Caco-2 (cell line): ENCODE data around the gene FUT7. TPM values are rescaled to one million over a fixed set of nuclear protein-coding genes. Genes with fewer than 3 reads are reported as not detected.

Experiments used
- BruUV-seq: library from RNA; stranded (reverse); fragments of 400-500 nt; replicated peaks from 2 replicates; lab custom pipeline; 2021; lab: Mats Ljungman, UMichigan
- CTCF ChIA-PET: fragments of 300-600 bp; sonication (Branson Sonifier 250); formaldehyde crosslinking; loops from one replicate; lab custom pipeline; 2022; ENCODE audit warnings: antibody characterized with exemption; lab: Charles Lee
- POLR2A ChIA-PET: fragments of 300-600 bp; sonication (Branson Sonifier 250); formaldehyde crosslinking; loops from one replicate; lab custom pipeline; 2022; ENCODE audit warnings: antibody characterized with exemption; lab: Charles Lee
- DNase-seq, 2 experiments: peaks; one replicate each; pipeline versions ENCODE4 v3.0.0 to v3.0.0-alpha.2; 2020 to 2022
- H3K27me3 ChIP-seq: replicated peaks from 2 replicates; pipeline ENCODE4 v1.6.0; 2011; ENCODE audit warnings: low read length; ENCODE audit not compliant: control insufficient read depth, insufficient read depth
- H3K36me3 ChIP-seq: 2 replicates; pipeline ENCODE4 v1.5.1; 2011; ENCODE audit warnings: low read length; ENCODE audit not compliant: control insufficient read depth, insufficient read depth
- H3K4me1 ChIP-seq: fragments of 250-450 bp; sonication (Bioruptor Pico); 2 replicates; pipeline ENCODE4 v1.5.1; 2020; ENCODE audit warnings: mild to moderate bottlenecking
- H3K4me3 ChIP-seq: 2 replicates; pipeline ENCODE4 v1.5.1; 2011; ENCODE audit warnings: low read depth, mild to moderate bottlenecking, control low read depth, low read length
- H3K9me3 ChIP-seq: fragments of 250-450 bp; sonication (Bioruptor Pico); 2 replicates; pipeline ENCODE4 v1.5.1; 2020; ENCODE audit warnings: mild to moderate bottlenecking, moderate library complexity
- H3K27ac Mint-ChIP-seq: one replicate; pipeline ENCODE4 v1.8.0; 2022; ENCODE audit warnings: mixed read lengths; ENCODE audit not compliant: unreplicated experiment
- H3K27me3 Mint-ChIP-seq: one replicate; pipeline ENCODE4 v1.8.0; 2022; ENCODE audit warnings: mixed read lengths; ENCODE audit not compliant: insufficient read depth, unreplicated experiment
- H3K36me3 Mint-ChIP-seq: one replicate; pipeline ENCODE4 v1.8.0; 2022; ENCODE audit warnings: mild to moderate bottlenecking, mixed read lengths; ENCODE audit not compliant: insufficient read depth, unreplicated experiment
- H3K4me1 Mint-ChIP-seq: one replicate; pipeline ENCODE4 v1.8.0; 2022; ENCODE audit warnings: low read depth, mixed read lengths; ENCODE audit not compliant: unreplicated experiment
- H3K4me3 Mint-ChIP-seq: one replicate; pipeline ENCODE4 v1.8.0; 2022; ENCODE audit warnings: mild to moderate bottlenecking, moderate library complexity, mixed read lengths; ENCODE audit not compliant: unreplicated experiment
- H3K9me3 Mint-ChIP-seq: one replicate; pipeline ENCODE4 v1.8.0; 2022; ENCODE audit warnings: mixed read lengths; ENCODE audit not compliant: unreplicated experiment
- CTCF ChIP-seq, 2 experiments: fragments of 200-600 bp in 1 of 2; IDR thresholded peaks; 1 replicate in 1 of 2; 2 replicates in 1 of 2; pipeline versions ENCODE4 v1.5.1 to v1.8.0; 2011 to 2022; ENCODE audit warnings: antibody characterized with exemption in 1 of 2, control low read depth in 1 of 2, inconsistent platforms in 1 of 2, low read depth in 1 of 2, low read length in 1 of 2, mild to moderate bottlenecking in 1 of 2, moderate library complexity in 1 of 2; ENCODE audit not compliant: insufficient read depth in 1 of 2, severe bottlenecking in 1 of 2, unreplicated experiment in 1 of 2
- intact Hi-C: fragments of 100-400 bp; cut with micrococcal nuclease; formaldehyde crosslinking; loops from one replicate; pipeline ENCODE4 v1.10.0; 2022; ENCODE audit not compliant: unreplicated experiment
- total RNA-seq: library from RNA; stranded (reverse); gene quantifications from 2 replicates; pipeline ENCODE4 v1.2.3, GENCODE V29; 2022

Gene FUT7
- total RNA-seq, 1 experiment from 2014 or later = not detected

DNA sequence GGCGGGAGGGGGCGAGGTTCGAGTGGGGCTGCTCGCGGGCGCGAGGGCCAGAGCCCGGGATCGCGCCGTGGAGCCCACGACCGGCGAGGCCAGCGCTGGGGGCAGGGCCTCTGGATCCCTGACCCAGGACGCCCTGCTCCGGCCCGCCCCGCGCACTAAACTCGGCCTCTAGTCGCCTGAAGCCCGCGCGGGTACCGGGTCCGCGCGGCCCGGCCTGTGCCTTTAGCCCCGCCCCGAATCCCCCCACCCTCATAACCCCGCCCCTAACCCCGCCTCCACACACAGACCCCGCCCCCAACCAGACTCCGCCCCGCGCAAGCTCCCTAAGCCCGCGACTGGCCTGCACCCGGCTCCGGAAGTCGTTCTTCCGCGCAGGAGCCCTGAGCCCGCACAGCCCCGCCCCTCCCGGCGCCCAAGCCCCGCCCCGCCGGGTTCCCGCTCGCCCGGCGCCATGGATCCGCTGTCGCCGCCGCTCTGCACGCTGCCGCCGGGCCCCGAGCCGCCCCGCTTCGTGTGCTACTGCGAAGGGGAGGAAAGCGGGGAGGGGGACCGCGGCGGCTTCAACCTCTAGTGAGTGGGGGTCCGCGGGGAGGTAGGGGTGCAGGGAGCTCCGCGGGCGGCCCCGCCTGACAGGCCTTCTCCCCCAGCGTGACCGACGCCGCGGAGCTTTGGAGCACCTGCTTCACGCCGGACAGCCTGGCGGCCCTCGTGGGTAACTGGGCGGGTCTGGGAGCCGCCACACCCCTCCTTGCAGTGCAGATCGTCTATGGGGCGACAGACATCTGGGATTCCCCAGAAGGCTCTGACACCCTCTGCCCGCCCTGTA, 39.7 kb downstream of the FUT7 start, which contains the start of gene PAXX:
PAXX (plus strand) TSS at position 430 of the 826 bp plus-strand sequence; CDS start at position 452, 22 bp downstream.
- TSS peak; percentile 88 for BruUV-seq
- peaks cover 30% of the 10 kb centered on the region for H3K4me1 Mint-ChIP-seq
- peak within 1 kb of the TSS; percentile 87 for H3K4me3 ChIP-seq
- H3K27ac Mint-ChIP-seq = peak within 1 kb of the TSS; percentile 82
- H3K36me3 Mint-ChIP-seq = peaks cover 36% of the 10 kb centered on the region
- no peaks in the 10 kb centered on the region for H3K36me3 ChIP-seq
- no peaks in the 10 kb centered on the region for H3K27me3 Mint-ChIP-seq
- intact Hi-C loops = no loop called here
- peak; percentile 93 to 96 for DNase-seq
- peak within 1 kb of the TSS; percentile 83 for H3K4me3 Mint-ChIP-seq
- H3K9me3 ChIP-seq = no peaks in the 10 kb centered on the region
- no peak for TF ChIP-seq CTCF (IDR thresholded peaks at IDR 0.05; ENCODE audit: insufficient read depth in 1 of 2, low read depth in 1 of 2, low read length in 1 of 2, severe bottlenecking in 1 of 2, unreplicated experiment in 1 of 2)
- CTCF ChIA-PET = interaction anchor here (0.5 to 2.7 kb wide), 9 partner anchors 37 to 237 kb away, joined by 3 to 18 read pairs (median 4); partner anchors contain the start of genes FBXW5 and NPDC1
- no peaks in the 10 kb centered on the region for H3K9me3 Mint-ChIP-seq
- no peaks in the 10 kb centered on the region for H3K27me3 ChIP-seq
- POLR2A ChIA-PET = interaction anchor here (0.6 to 1.0 kb wide), 9 partner anchors 17 to 202 kb away, joined by 3 to 13 read pairs (median 4); partner anchors contain the start of genes MAN1B1, TMEM141 and TRAF2
- peaks cover 55% of the 10 kb centered on the region for H3K4me1 ChIP-seq

DNA sequence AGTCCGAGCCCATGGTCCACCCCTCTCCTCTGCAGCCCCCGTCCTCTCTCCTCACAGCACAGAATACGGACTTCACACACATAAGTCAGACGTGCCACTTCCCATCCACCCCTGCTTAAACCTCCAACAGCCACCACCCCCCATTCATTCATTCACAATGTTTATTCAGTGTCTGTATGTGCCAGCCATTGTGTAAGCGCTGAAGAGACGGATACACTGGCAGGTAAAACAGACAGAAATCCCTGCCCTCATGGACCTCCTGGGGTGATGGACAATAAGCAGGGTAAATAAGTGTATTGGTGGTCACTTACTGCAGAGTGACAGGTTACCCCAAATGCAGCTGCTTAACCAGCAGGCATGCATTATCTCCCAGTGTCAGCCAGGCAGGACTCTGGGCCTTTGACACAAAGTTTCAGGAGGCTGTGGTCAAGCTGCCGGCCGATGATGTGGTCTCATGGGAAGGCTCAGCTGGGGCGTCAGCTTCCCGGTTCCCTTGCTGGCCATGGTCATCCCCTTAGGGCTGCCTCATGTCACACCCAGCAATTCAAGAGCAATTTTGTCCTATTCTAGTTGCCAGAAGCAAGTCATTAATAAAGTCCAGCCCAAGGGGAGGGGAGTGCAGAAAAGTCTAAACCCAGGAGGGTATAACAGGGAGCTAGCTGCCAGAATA, 41.5 kb downstream of the FUT7 start:
- no peak for TF ChIP-seq CTCF (IDR thresholded peaks at IDR 0.05; ENCODE audit: insufficient read depth in 1 of 2, low read depth in 1 of 2, low read length in 1 of 2, severe bottlenecking in 1 of 2, unreplicated experiment in 1 of 2)
- peak overlapping the region; percentile 14 for H3K27ac Mint-ChIP-seq
- peaks cover 30% of the 10 kb centered on the region for H3K4me1 Mint-ChIP-seq
- no TSS peak for BruUV-seq
- ChIA-PET POLR2A (no interaction called here), CTCF (interaction anchor here (1.4 kb wide), 1 partner anchor 45 kb away, joined by 3 read pairs; no protein-coding TSS in a partner anchor)
- no peaks in the 10 kb centered on the region for H3K27me3 Mint-ChIP-seq
- Histone ChIP-seq H3K4me1 (peaks cover 40% of the 10 kb centered on the region), H3K4me3 (no peak overlapping the region), H3K27me3 (no peaks in the 10 kb centered on the region), H3K36me3 (no peaks in the 10 kb centered on the region), H3K9me3 (no peaks in the 10 kb centered on the region)
- intact Hi-C loops = no loop called here
- H3K9me3 Mint-ChIP-seq = no peaks in the 10 kb centered on the region
- DNase-seq = no peak
- peak overlapping the region; percentile 1 for H3K4me3 Mint-ChIP-seq
- H3K36me3 Mint-ChIP-seq = peaks cover 23% of the 10 kb centered on the region

- Histone ChIP-seq H3K9me3 (no peaks in the 10 kb centered on the region), H3K4me3 (no peak overlapping the region), H3K27me3 (no peaks in the 10 kb centered on the region), H3K36me3 (no peaks in the 10 kb centered on the region), H3K4me1 (peaks cover 39% of the 10 kb centered on the region)
- no peaks in the 10 kb centered on the region for H3K9me3 Mint-ChIP-seq
- H3K36me3 Mint-ChIP-seq = peaks cover 18% of the 10 kb centered on the region
- no TSS peak for BruUV-seq
- DNase-seq = no peak
- peaks cover 30% of the 10 kb centered on the region for H3K4me1 Mint-ChIP-seq
- H3K4me3 Mint-ChIP-seq = no peak overlapping the region
- CTCF ChIA-PET = interaction anchor here (0.6 to 1.4 kb wide), 5 partner anchors 41 to 616 kb away, joined by 3 to 4 read pairs (median 3); no protein-coding TSS in a partner anchor
- peak overlapping the region; percentile 14 for H3K27ac Mint-ChIP-seq
- no peak for TF ChIP-seq CTCF (IDR thresholded peaks at IDR 0.05; ENCODE audit: insufficient read depth in 1 of 2, low read depth in 1 of 2, low read length in 1 of 2, severe bottlenecking in 1 of 2, unreplicated experiment in 1 of 2)
- POLR2A ChIA-PET = no interaction called here
- no peaks in the 10 kb centered on the region for H3K27me3 Mint-ChIP-seq
- intact Hi-C loops = no loop called here
Measured at GRCh38 chr9:136988872-136989271, 43.0 kb downstream of the FUT7 start.
